ENCODE data around the gene BTG2.

BTG2 gene

GRCh38 chr1:203276916-203277545, 28.3 kb upstream of the BTG2 start:
- no peak for DNase-seq (ENCODE audit: low read depth)

- no peak for DNase-seq (ENCODE audit: low read depth)
Measured at GRCh38 chr1:203278082-203278884, 27.0 kb upstream of the BTG2 start.

DNA sequence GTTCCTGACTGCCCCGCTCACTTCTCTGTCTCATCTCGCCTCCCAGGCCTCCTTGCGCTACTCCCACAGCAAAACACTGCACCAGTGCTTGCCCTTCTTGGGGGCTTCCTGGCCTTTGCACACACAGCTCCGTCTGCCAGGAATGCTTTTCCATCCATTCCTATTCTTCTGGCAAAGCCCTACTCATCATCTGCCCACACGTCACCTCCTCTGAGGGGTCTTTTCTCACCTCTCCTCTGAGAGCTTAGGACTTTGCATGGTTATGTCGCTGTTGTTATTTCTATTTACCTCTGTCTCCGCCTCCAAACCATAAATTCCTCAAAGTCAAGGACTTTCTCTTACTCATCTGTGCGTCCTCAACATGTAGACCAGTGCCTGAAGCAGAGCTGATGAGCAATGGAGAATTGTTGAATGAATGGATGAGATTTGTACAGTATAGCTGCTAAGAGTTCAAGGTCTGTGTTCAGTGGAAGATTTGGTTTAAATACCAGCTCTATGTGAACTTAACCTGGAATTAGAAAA, 26.4 kb upstream of the BTG2 start:
- DNase-seq (ENCODE audit: low read depth): no peak

GRCh38 chr1:203280061-203280460, 25.3 kb upstream of the BTG2 start:
- no peak for DNase-seq (ENCODE audit: low read depth)

- DNase-seq (ENCODE audit: low read depth): no peak
Measured at GRCh38 chr1:203281033-203281432, 24.3 kb upstream of the BTG2 start.

DNA sequence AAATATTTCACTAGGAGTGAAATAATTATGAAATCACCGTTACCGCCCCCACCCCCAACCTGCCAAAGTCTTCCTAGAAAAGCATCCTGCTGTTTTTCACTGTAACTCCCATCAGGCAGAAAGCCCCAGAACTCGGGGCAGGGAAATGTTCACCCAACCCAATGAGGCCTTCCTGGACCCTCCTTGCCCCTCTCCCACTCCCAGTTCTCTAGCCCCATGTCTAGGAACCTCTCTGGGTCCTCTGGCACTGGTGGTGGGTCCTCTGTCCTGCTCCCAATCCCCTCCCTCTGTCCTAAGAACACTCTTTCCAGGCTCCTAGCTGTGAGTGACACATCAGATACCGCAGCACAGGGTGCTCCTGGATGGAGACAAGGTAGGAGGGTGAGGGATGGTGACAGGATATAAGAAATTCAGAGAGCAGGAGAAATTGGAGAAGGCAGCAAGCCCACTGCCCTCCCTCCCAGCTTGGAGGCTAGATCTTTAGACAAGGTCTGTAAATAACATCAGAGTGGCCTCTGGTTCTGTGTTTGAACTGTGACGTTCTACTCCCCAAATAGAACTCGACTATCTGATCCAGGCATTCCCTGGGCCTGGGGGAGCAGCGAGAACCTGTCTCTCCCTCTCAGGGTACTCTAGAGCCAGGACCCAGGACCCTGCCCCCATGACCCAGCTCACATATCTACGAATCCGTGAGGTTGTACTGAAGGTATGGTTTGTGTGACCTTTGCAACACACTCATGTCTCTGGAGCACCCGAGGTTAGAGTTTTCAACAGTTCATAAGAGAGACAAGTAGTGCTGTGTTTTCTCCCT, 23.3 kb upstream of the BTG2 start:
- DNase-seq (ENCODE audit: low read depth): no peak

- DNase-seq (ENCODE audit: low read depth): no peak
Measured at GRCh38 chr1:203282720-203283542, 22.4 kb upstream of the BTG2 start.

GRCh38 chr1:203283597-203283996, 21.7 kb upstream of the BTG2 start:
- DNase-seq (ENCODE audit: low read depth): no peak

DNA sequence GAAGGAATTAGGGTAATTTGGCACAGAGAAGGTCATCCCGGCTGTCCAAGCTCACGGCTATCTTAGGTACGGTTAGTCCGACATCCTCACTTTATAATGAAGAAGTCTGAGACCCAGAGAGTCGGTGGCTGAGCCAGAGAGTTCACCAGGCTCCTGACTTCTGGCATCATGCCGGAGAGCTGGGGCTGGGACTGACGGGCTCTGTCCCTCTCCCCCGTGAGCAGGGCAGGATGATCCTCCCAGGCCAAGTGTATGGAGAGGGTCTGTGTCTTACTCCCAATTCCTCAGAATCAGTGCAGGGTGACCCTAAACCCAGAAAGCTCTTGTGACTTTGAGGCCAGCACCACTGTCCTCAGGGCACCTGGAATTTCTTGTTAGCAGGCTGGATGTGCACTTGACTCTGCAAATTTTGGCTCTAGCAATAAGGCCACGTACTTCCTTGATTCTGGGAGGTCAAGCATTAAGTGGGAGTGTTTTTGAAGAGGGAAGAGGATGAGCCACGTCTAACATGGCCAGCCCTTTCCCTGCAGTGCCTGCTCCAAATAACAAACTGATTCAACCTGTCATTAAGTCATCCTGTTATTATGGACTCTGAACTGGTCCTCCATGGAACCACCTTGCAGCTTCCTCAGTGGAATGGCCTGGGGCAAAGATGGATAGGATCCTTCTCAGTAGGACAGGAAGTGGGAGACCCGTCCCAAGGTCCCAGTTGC, 20.8 kb upstream of the BTG2 start:
- DNase-seq (ENCODE audit: low read depth): no peak

DNA sequence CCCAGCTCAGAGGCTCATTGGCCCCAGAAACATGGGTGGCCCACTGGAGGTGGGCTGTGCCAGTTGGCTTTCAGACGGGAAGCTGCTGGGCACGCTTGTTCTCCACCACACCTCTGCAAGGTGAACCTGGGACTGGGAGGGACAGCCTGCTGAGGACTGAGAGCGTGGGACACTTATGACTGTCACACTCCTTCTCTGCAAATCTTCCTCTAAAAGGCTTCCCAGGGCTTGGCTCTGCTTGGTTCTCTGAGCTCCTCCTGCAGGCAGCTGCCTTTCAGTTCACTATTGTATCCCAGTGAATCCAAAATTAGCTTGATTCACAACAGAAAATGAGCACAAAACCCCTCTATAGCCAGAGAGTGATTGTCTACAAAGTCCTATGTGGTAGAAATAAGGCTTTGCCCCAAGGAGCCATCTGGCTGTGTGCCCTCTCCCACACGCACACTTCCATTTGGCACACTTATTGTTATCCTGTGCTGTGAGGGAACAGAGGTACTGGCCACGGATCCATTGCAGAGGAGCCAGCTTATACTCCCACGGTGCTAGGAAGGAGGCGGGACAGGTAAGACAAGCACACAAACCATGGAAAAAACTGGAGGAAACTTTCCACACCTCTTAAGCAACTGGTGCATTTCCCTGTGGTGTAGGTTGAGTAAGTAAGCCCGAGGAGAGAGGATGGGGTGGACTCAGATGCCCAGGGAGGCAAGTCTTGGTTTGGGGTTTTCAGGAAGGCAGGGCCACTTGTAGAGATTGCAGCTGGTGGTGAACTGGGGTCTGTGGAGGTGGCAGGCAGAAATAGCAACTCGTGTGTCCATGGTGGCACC, 18.9 kb upstream of the BTG2 start:
- no peak for DNase-seq (ENCODE audit: low read depth)

- no peak for DNase-seq (ENCODE audit: low read depth)
Measured at GRCh38 chr1:203287109-203287893, 18.0 kb upstream of the BTG2 start.

- no peak for DNase-seq (ENCODE audit: low read depth)
Measured at GRCh38 chr1:203287898-203288297, 17.4 kb upstream of the BTG2 start.

DNA sequence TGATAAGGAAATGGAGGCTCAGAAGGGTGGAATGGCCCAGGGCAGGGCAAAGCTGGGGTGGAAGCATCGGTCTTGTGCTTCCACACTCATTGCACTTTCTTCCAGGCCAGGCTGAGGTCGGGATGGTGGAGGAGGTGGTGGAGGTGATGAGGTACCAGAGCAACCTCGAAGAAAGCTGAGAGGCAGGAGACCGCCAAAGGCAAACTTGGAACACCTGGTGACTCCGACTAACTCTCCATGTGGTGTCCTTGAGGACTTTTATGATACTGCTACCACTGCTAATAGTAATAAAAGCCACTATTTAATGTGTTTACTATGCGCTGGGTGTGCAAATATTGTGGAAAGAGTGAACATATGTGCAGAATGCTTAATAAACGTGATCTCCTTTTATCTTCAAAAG, 16.9 kb upstream of the BTG2 start:
- DNase-seq (ENCODE audit: low read depth): no peak

- no peak for DNase-seq (ENCODE audit: low read depth)
Measured at GRCh38 chr1:203289281-203289981, 15.9 kb upstream of the BTG2 start.

DNA sequence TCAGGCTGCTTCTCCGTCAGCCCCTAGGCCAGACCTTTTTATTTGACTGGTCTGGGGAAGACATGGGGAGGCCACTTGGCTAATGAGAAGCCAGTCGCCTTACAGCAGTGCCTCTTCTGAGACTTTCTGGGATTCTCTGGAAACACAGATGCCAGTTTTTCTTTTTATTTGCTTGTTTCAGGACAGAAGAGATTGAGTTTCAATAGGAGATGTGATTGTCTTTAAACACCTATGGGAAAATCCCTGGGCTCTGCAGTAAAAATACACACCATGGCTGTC, 15.4 kb upstream of the BTG2 start:
- no peak for DNase-seq (ENCODE audit: low read depth)

DNA sequence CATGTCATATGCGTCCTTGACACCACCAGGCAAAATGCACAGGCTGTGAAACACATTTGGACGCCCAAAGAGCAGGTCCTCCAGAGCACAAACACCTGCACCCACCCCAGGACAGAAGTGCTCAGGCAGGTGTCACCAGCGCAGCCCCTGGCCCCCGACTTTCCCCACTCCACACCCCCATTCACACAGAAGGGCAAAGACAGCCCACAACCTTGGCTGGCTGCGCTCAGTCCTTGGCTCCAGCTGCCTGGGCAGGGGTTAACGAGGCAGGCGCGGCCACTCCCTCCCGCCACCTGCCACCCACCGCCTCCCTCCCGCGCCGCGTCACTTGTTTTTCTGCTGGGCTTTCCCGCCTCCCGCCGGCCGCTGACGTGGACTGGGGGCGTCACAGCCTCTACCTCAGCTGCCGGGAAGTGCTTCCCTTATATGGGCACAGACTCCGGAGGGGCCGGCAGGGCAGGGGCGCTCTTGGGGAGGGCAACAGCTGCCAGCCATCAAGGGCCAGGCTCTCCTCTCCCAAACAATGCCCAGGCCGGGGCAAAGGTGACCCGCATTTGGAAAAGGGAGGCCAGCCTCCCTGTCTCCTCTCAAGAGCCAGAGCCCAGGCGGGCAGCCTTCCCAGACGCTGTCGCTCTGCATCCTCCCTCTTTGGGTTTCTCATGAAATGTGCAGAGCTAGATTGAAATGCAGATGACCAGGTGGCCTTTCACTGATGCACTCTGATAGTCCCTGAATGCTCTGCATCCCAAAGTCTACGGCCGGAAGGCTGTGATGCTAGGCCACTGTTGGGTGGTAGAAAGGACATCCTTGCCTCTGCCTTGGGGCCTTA, 14.8 kb upstream of the BTG2 start:
- no peak for DNase-seq (ENCODE audit: low read depth)

DNA sequence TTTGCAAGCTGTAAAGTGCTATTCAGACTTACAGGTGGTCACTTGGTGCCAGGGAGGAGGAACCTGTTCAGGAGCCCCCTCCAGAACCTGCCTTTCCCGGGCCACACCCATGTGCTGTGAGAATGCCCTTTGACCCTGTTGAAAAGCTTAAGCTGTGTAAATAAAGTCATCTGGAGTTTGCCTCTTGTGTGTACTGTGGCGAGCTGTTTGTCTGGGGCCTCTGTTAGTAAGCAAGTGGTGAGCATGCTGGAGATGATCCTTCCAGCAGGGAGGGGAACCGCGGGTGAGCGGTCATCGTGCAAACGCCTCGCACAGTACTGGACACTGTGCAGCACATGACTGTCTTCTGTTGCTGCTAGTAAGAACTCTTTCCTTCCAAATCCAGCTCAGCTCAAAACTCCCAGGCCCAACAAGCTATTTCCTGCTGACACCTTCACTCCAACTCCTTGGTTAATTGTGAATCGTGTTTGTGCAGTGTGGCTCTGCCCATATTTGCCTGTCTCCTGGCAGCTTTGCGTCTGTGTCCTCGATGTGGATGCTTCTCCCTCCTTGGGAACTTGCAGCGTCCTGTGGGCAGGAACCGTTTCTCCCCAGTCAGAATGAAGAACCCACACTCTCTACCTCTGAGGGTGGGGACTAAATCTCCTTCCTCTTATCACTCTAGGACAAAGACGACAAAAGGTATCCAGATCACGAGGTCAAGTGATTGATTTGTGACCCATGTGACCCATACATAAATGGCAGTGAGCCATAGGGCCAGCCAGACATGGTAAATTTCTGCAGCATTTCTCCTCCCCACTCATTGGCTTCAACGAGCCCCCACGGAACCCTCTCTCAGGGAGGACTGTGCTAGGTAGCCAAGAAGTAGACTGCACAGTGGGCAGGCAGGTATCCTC, 13.9 kb upstream of the BTG2 start:
- no peak for DNase-seq (ENCODE audit: low read depth)
